ENCODE measurements around the gene NSG2. TPM values are rescaled to one million over a fixed set of nuclear protein-coding genes. Genes with fewer than 3 reads are reported as not detected.
"Not testable (repeated sequence)": the region's sequence is repeated elsewhere in the genome, so short reads cannot be mapped to it uniquely, and the experiment has no call there.

NSG2 gene
- total and polyA plus RNA-seq, 8 donors, result 0.34 to 3.3 (median 2.3) TPM; not detected in 1

DNA sequence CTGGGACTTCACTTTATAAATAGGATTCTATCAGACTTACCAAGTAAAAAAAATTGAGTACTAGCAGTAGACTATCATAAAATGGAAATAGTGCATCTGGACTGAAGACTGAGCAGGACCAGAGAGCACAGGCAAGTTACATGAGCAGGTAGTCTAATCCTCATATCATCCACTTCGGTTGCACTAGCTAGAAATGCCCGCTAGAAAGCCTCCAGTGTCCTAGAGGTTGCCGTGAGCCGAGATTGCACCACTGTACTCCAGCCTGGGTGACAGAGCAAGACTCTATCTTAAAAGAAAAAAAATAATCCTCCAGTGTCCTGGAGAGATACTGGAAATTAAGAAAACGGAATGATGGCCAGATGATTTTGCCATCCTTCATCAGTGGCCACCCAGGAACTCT lies 36.6 kb upstream of the NSG2 start:
- Histone ChIP-seq H3K36me3 (no peaks in the 10 kb centered on the region), H3K9me3 (no peaks in the 10 kb centered on the region), H3K27ac (no peak overlapping the region), H3K27me3 (no peaks in the 10 kb centered on the region), H3K4me1 (no peaks in the 10 kb centered on the region), H3K4me3 (no peak overlapping the region)
- no peak for TF ChIP-seq CTCF (IDR thresholded peaks at IDR 0.05)
- intact Hi-C loops (cut with DNase I), result no loop called here
- ATAC-seq (no peak), DNase-seq (no peak)

- no peak for DNase-seq
- H3K4me3 ChIP-seq, result no peak overlapping the region
- H3K4me1 ChIP-seq, result no peaks in the 10 kb centered on the region
- peaks cover 0 to 1% of the 10 kb centered on the region in 2 donors for H3K9me3 ChIP-seq
- TF ChIP-seq CTCF (IDR thresholded peaks at IDR 0.05), result no peak
- intact Hi-C loops (cut with DNase I), result no loop called here
- H3K36me3 ChIP-seq, result no peaks in the 10 kb centered on the region
- no peaks in the 10 kb centered on the region for H3K27me3 ChIP-seq
- no peak overlapping the region for H3K27ac ChIP-seq
- no peak for ATAC-seq
Observed at GRCh38 chr5:174010365-174010764, 35.1 kb upstream of the NSG2 start.

- H3K36me3 ChIP-seq, result no peaks in the 10 kb centered on the region
- intact Hi-C loops (cut with DNase I), result no loop called here
- ATAC-seq, result no peak
Observed at GRCh38 chr5:174011441-174011840, 34.1 kb upstream of the NSG2 start.

GRCh38 chr5:174020069-174020927 lies 25.2 kb upstream of the NSG2 start:
- DNase-seq; H3K4me1 ChIP-seq; H3K4me3 ChIP-seq; H3K27ac ChIP-seq; H3K36me3 ChIP-seq; H3K9me3 ChIP-seq; H3K27me3 ChIP-seq; intact Hi-C loops (cut with DNase I): not testable (repeated sequence)
- TF ChIP-seq CTCF (IDR thresholded peaks at IDR 0.05), result peak; percentile 33 to 47
- peak; percentile 74 for ATAC-seq

More at GRCh38 chr5:174011441-174011840, 34.1 kb upstream of the NSG2 start:
- H3K27ac ChIP-seq, result no peak overlapping the region
- peak in 2 of 4 donors; percentile 72 to 74 for DNase-seq
- no peak overlapping the region for H3K4me3 ChIP-seq
- no peaks in the 10 kb centered on the region for H3K27me3 ChIP-seq
- no peaks in the 10 kb centered on the region for H3K4me1 ChIP-seq
- TF ChIP-seq CTCF (IDR thresholded peaks at IDR 0.05), result no peak
- peaks cover 0 to 1% of the 10 kb centered on the region in 2 donors for H3K9me3 ChIP-seq

GRCh38 chr5:174020928-174021304 lies 24.6 kb upstream of the NSG2 start:
- no peak overlapping the region for H3K4me3 ChIP-seq
- no peak for ATAC-seq
- no peak for DNase-seq
- peaks cover 4 to 10% of the 10 kb centered on the region in 2 donors for H3K27me3 ChIP-seq
- no peak for TF ChIP-seq CTCF (IDR thresholded peaks at IDR 0.05)
- H3K27ac ChIP-seq, result no peak overlapping the region
- no peaks in the 10 kb centered on the region for H3K4me1 ChIP-seq
- H3K36me3 ChIP-seq, result no peaks in the 10 kb centered on the region
- intact Hi-C loops (cut with DNase I), result no loop called here
- no peaks in the 10 kb centered on the region for H3K9me3 ChIP-seq

Measured in left lung (tissue), 10 donors.